Stimulated activated CD4-positive, alpha-beta T cell treated with anti-CD3 and anti-CD28 coated beads, Interleukin-15, amount 100 ng/mL, for 1 hour (primary cell): ENCODE results near the gene FASTKD2.

Experiments
- DNase-seq, 2 donors: peaks; one replicate each; pipeline ENCODE4 v3.0.0-alpha.2; 2020; ENCODE audit warnings: low read depth in 1 of 2, low spot score in 1 of 2

Gene FASTKD2

GRCh38 chr2:206836722-206837121 lies 71.3 kb downstream of the FASTKD2 start:
- DNase-seq: no peak

- DNase-seq: no peak
These were observed 72.4 kb downstream of the FASTKD2 start for GRCh38 chr2:206837775-206838174.

- DNase-seq: no peak
These were observed 73.3 kb downstream of the FASTKD2 start for GRCh38 chr2:206838690-206839089.

- DNase-seq: no peak
These were observed 75.6 kb downstream of the FASTKD2 start for GRCh38 chr2:206840999-206841398.
